Hepatocyte (in vitro differentiated cells): ENCODE results near the gene CALR. TPM values are rescaled to one million over a fixed set of nuclear protein-coding genes. Genes with fewer than 3 reads are reported as not detected.

ENCODE experiments used
- DNase-seq: peaks from one replicate; pipeline ENCODE4 v3.0.0-alpha.2; 2016; ENCODE audit warnings: low spot score
- H2AFZ ChIP-seq: fragments of 200-600 bp; sonication (generic); 2 replicates; pipeline ENCODE4 v1.6.0; 2016; ENCODE audit warnings: antibody characterized with exemption, mild to moderate bottlenecking
- H3K27ac ChIP-seq: fragments of 200-600 bp; sonication (generic); 2 replicates; pipeline ENCODE4 v1.5.1; 2016; ENCODE audit warnings: mild to moderate bottlenecking
- H3K27me3 ChIP-seq: fragments of 200-600 bp; sonication (generic); 2 replicates; pipeline ENCODE4 v1.6.1; 2016
- H3K36me3 ChIP-seq: fragments of 200-600 bp; sonication (generic); replicated peaks from 2 replicates; pipeline ENCODE4 v1.5.1; 2016; ENCODE audit warnings: low read depth; ENCODE audit not compliant: insufficient read depth
- H3K4me1 ChIP-seq: fragments of 200-600 bp; sonication (generic); 2 replicates; pipeline ENCODE4 v1.5.1; 2016; ENCODE audit warnings: mild to moderate bottlenecking, moderate library complexity; ENCODE audit not compliant: insufficient read depth
- H3K4me2 ChIP-seq: fragments of 200-600 bp; sonication (generic); 2 replicates; pipeline ENCODE4 v1.6.0; 2016
- H3K4me3 ChIP-seq: fragments of 200-600 bp; sonication (generic); 2 replicates; pipeline ENCODE4 v1.5.1; 2016; ENCODE audit warnings: mild to moderate bottlenecking
- H3K79me2 ChIP-seq: fragments of 200-600 bp; sonication (generic); 2 replicates; pipeline ENCODE4 v1.6.0; 2017; ENCODE audit warnings: mild to moderate bottlenecking
- H3K9me2 ChIP-seq: fragments of 200-600 bp; sonication (generic); replicated peaks from 2 replicates; pipeline ENCODE4 v1.6.0; 2017; ENCODE audit warnings: mild to moderate bottlenecking; ENCODE audit not compliant: insufficient read depth
- H3K9me3 ChIP-seq: fragments of 200-600 bp; sonication (generic); 2 replicates; pipeline ENCODE4 v1.5.1; 2016; ENCODE audit warnings: low read depth, mild to moderate bottlenecking
- H4K20me1 ChIP-seq: fragments of 200-600 bp; sonication (generic); 2 replicates; pipeline ENCODE4 v1.6.0; 2016; ENCODE audit warnings: mild to moderate bottlenecking; ENCODE audit not compliant: insufficient read depth, poor library complexity, severe bottlenecking
- EZH2 ChIP-seq: fragments of 200-600 bp; sonication (generic); IDR thresholded peaks from 2 replicates; pipeline ENCODE4 v1.6.1; 2016; ENCODE audit warnings: antibody characterized with exemption, mild to moderate bottlenecking, borderline replicate concordance
- EZH2phosphoT487 ChIP-seq: fragments of 200-600 bp; sonication (generic); IDR thresholded peaks from one replicate; pipeline ENCODE4 v1.6.1; 2018; ENCODE audit warnings: antibody characterized with exemption, mild to moderate bottlenecking, low read depth, moderate library complexity; ENCODE audit not compliant: unreplicated experiment, severe bottlenecking
- WGBS: methylation state at CpG from one replicate; pipeline ENCODE4 v1.1.6; 2016; ENCODE audit warnings: low lambda C conversion rate; ENCODE audit errors: missing lambda C conversion rate; 5-methylcytosine and 5-hydroxymethylcytosine counted together
- polyA plus RNA-seq: library from polyadenylated mRNA; unstranded; fragments of >200 nt; fragmentation: Nextera tagmentation; extraction: Ambion mirVana; gene quantifications from 2 replicates; pipeline ENCODE4 v1.2.1, GENCODE V29; 2016
- total RNA-seq: library from RNA; depleted of rRNA; stranded (reverse); fragments of >200 nt; gene quantifications from 2 replicates; pipeline ENCODE4 v1.2.3, GENCODE V29; 2014
- TF ChIP-seq, protein P1 (sequence below): fragments of 200-600 bp; sonication (generic); IDR thresholded peaks from 2 replicates; pipeline ENCODE4 v1.5.1; 2016; ENCODE audit warnings: antibody characterized with exemption, mild to moderate bottlenecking; ENCODE audit not compliant: poor library complexity

Gene CALR
- total and polyA plus RNA-seq, 2 experiments from 2014 or later: 915 to 1,414 TPM

DNA sequence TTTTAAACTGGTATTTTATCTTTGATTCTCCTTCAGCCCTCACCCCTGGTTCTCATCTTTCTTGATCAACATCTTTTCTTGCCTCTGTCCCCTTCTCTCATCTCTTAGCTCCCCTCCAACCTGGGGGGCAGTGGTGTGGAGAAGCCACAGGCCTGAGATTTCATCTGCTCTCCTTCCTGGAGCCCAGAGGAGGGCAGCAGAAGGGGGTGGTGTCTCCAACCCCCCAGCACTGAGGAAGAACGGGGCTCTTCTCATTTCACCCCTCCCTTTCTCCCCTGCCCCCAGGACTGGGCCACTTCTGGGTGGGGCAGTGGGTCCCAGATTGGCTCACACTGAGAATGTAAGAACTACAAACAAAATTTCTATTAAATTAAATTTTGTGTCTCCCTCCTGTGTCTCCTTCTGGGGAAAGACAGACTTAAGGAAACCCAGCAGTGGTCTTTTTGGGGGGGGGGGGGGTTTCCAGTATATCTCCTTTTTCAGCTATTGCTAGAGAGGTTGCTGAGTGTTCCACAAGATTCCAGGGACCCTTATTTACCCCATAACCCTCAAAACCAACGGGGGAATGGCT lies 5.8 kb downstream of the CALR start:
- H3K9me2 ChIP-seq: no peaks in the 10 kb centered on the region
- H3K27ac ChIP-seq: peak overlapping the region; percentile 88
- H3K79me2 ChIP-seq: peaks cover 67% of the 10 kb centered on the region
- WGBS: 93% methylated on average over 2 of the region's 2 CpGs
- H4K20me1 ChIP-seq: peaks cover 36% of the 10 kb centered on the region
- no peaks in the 10 kb centered on the region for H3K36me3 ChIP-seq
- no peaks in the 10 kb centered on the region for H3K27me3 ChIP-seq
- peak overlapping the region; percentile 29 for H3K4me2 ChIP-seq
- no peaks in the 10 kb centered on the region for H3K9me3 ChIP-seq
- no peak overlapping the region for H3K4me3 ChIP-seq
- no peak overlapping the region for H2AFZ ChIP-seq
- no peak for DNase-seq
- H3K4me1 ChIP-seq: peaks cover 48% of the 10 kb centered on the region
- TF ChIP-seq EZH2phosphoT487: no peak

DNA sequence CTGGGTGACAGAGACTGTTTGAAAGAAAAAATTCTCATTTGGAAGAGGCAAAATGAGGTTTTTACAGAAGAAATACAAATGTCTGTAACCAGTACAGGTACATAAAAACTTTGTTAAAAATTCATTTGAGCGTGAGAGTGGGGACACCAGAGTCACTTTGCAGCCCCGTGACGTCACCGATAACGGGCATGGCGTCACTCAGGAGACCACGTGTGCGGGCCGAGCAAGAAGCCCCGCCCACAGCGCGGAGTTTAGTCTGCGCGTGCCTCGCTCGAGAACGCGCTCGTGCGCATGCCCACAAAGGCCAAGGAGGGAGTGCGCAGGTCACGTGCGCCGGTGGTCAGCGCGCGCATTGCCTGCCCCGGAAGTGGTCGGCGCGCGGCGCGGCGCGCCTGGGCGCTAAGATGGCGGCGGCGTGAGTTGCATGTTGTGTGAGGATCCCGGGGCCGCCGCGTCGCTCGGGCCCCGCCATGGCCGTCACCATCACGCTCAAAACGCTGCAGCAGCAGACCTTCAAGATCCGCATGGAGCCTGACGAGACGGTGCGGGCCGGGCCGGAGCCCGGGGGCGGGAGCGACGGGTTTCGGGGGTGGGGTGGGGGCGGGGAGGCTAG lies 7.2 kb downstream of the CALR start, which contains the start of gene RAD23A:
RAD23A (plus strand) TSS at position 384 of the 613 bp plus-strand sequence; CDS start at position 471, 87 bp downstream.
- Histone ChIP-seq H3K4me3 (peak within 1 kb of the TSS; percentile 48), H3K4me1 (peaks cover 37% of the 10 kb centered on the region), H3K79me2 (peaks cover 53% of the 10 kb centered on the region), H3K9me2 (no peaks in the 10 kb centered on the region), H3K27ac (peak within 1 kb of the TSS; percentile 96), H4K20me1 (peaks cover 22% of the 10 kb centered on the region), H2AFZ (no peak within 1 kb of the TSS), H3K9me3 (no peaks in the 10 kb centered on the region), H3K36me3 (no peaks in the 10 kb centered on the region), H3K4me2 (peak within 1 kb of the TSS; percentile 88), H3K27me3 (no peaks in the 10 kb centered on the region)
- TF ChIP-seq, protein P1, sequence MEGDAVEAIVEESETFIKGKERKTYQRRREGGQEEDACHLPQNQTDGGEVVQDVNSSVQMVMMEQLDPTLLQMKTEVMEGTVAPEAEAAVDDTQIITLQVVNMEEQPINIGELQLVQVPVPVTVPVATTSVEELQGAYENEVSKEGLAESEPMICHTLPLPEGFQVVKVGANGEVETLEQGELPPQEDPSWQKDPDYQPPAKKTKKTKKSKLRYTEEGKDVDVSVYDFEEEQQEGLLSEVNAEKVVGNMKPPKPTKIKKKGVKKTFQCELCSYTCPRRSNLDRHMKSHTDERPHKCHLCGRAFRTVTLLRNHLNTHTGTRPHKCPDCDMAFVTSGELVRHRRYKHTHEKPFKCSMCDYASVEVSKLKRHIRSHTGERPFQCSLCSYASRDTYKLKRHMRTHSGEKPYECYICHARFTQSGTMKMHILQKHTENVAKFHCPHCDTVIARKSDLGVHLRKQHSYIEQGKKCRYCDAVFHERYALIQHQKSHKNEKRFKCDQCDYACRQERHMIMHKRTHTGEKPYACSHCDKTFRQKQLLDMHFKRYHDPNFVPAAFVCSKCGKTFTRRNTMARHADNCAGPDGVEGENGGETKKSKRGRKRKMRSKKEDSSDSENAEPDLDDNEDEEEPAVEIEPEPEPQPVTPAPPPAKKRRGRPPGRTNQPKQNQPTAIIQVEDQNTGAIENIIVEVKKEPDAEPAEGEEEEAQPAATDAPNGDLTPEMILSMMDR: no peak
- no peak for TF ChIP-seq EZH2phosphoT487
- no peak for TF ChIP-seq EZH2
- peak; percentile 100 for DNase-seq
- WGBS: under 1% methylated on average over 53 of the region's 62 CpGs

DNA sequence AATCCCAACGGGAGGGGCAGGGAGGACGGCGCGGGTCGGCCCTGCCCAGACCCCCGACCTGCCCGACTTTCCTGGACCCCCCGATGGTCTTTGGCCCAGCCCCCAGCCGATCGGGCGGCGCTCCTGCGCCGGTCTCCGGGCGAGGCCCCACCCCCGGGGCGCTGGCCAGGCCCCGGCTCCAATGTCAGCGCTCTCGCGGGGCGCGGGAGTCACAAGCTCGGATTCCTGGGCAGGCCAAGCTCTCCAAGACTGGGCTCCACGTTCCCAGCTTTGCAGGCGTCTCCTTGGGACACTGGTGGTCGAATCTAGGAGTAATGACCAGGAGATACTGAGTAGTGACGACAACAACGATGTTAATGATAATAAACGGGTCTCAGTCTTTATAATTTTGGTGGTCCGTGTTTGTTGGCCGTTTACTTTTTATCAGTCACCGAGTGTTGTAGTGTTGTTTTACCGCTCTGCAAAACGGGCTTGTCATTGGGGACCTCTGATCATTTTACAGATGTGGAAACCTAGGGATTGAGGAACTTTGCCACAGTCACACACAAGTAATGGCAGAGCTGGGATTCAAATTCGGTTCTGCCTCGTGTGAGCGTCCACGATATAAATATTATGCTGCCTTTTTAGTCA lies 7.8 kb downstream of the CALR start:
- TF ChIP-seq EZH2phosphoT487 (no peak), EZH2 (no peak)
- TF ChIP-seq, protein P1: no peak
- Histone ChIP-seq H3K36me3 (no peaks in the 10 kb centered on the region), H2AFZ (no peak overlapping the region), H3K9me3 (no peaks in the 10 kb centered on the region), H3K4me1 (peaks cover 31% of the 10 kb centered on the region), H4K20me1 (peaks cover 16% of the 10 kb centered on the region), H3K27ac (peak overlapping the region; percentile 96), H3K4me3 (peak overlapping the region; percentile 48), H3K79me2 (peaks cover 51% of the 10 kb centered on the region), H3K27me3 (no peaks in the 10 kb centered on the region), H3K9me2 (no peaks in the 10 kb centered on the region), H3K4me2 (peak overlapping the region; percentile 88)
- peak; percentile 91 for DNase-seq
- 3% methylated on average over 23 of the region's 40 CpGs for WGBS
